Right renal pelvis (tissue), 4 donors: ENCODE results near the gene NPTX1. TPM values are rescaled to one million over a fixed set of nuclear protein-coding genes. Genes with fewer than 3 reads are reported as not detected.

Source experiments
- DNase-seq, 4 donors: peaks; one replicate each; pipeline ENCODE4 v3.0.0-alpha.2; 2013; ENCODE audit warnings: low read depth in 4 of 4, low spot score in 3 of 4, missing footprints in 1 of 4
- polyA plus RNA-seq, 4 donors: library from polyadenylated mRNA; unstranded; fragments of 120-200 nt; gene quantifications; one replicate each; pipeline ENCODE4 v1.2.1, GENCODE V29; 2013; ENCODE audit not compliant: insufficient read length in 4 of 4

Gene NPTX1
- polyA plus RNA-seq, 4 donors: 0.75 to 1.4 (median 1.4) TPM

DNA sequence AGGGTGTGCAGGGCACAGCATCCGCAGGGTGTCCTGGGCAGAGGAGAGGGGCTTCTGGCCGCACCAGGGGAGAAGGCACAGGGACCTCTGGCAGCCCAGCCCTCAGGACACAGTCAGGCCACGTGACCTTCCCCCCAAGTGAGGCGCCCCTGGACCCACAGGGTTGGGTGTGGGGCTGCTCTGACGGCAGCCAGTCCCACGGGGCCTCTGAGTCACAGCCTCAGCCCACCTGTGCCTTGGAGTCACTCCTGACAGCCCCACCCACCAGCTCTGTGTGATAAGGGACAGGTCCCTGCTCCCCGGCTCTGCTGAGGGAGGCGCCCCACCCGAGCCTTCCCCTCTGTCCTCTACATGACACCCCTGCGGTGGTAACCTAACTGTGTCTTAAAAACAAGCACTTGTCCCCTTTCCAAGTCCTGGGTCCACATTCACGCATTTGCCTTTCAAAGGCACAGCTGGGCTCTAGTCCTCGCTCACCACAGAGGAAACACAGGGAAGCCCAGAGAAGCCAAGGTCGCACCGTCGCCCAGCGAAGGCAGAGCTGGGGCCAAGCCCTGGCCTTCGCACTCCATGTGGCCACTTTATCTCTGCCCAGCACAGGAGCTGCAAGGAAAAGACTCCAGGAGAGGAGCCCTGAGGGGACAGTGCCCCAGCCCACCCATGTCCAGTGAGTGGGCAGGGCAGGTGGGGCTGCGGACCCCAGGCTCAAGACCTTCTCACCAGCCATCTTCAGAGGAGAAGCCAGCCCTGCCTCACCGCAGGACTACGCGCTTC lies 5.1 kb upstream of the NPTX1 start:
- DNase-seq: no peak

DNA sequence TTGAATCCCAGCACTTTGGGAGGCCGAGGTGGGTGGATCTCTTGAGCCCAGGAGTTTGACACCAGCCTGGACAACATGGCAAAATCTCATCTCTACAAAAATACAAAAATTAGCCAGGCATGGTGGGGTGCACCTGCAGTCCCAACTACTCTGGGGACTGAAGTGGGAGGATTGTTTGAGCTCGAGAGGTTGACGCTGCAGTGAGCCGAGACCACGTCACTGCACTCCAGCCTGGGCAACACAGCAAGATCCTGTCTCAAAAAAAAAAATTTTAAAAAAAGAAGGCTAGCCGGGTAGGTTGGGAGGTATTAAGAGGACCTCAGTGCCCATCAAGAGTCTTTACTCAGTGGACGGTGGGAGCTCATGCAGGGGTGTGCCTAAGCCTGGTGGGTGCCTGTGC lies 3.8 kb upstream of the NPTX1 start:
- no peak for DNase-seq

DNA sequence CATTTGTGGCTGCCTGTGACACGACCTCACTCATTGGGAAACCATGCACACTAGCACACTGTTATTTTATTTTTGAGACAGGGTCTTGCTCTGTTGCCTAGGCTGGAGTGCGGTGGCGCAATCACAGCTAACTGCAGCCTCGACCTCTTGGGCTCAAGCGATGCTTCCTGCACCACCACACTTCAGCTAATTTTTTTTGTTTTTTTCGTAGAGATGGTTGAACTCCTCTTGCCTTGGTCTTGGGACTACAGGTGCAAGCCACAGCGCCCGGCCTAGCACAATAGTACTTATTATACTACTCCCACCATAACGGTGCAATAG lies 2.8 kb upstream of the NPTX1 start:
- DNase-seq: no peak

DNA sequence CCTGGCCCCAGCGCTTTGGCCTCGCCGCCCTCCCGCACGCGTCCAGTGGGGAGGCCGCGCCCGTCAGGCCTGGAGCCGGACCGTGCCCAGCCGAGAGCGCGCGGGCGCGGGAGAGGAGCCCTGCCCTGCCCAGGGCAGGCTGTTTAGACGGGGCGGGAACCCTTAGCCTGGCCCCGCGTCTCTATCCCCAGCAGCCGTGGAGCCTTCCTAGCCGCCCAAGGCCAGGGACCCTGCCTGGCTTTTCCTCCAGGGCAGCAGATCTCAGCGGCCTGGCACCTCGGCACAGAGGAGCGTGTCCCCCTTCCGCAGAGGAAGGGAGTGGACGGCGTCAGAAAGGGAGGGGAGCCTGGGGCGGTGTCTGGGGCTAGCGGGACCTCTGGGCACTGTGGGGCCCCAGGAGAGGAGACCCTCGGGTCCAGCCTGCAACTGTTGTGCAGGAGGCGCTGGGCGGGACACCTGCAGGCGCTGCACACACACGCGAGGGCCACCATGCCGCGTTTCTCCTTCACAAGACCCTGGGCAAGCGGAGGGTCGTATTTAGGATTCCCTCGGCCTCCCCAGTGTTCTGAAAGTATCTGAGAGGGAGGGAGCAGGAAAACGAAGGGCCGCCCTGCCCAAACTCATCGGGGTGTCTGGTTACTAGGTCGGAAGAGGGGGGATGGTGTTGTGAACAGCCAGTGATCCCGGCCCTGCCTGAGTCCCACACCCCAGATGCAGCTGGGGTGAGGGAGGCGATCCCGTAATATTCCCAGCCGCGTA lies 2.3 kb upstream of the NPTX1 start:
- no peak for DNase-seq

DNA sequence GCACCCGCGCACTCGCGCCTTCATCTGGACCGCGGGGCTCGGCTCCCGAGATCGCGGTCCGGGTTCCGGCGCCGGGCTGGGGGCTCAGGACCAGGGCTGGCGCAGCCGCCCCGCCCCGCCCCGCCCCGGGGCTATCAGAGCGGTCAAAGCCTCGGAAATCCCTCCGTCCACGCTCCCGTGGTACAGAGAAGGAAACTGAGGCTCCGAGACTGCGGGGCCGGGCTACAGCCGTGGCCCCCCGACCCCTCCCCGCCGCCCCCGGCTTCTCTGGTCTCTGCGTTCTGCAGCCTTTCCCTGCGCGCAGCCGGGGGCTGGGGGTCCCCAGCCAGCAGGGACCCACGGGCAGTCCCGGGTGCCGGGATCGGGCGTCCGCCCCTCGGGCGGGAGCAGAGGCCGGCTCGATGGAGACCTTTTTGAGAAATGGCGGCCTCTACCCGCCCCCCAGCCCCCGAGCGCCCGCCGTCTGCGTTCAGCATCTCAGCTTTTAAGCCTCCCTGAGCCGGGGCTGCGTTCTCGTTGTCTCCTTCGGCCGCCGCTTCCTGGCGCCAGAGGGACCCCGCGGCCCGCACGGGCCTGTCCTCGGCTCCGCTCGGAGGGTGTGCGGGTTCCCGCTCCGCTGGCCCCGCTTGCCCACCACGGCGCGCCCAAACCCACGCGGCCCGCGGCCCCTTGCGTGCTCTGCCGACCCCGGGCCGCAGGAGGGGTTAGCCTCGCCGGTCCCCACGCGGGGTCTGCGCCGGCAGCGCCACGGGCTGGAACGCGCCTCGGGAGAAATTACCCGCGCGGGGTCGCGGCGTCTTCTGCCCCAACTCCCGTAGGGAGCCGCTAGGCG lies 1.5 kb upstream of the NPTX1 start:
- DNase-seq: no peak

DNA sequence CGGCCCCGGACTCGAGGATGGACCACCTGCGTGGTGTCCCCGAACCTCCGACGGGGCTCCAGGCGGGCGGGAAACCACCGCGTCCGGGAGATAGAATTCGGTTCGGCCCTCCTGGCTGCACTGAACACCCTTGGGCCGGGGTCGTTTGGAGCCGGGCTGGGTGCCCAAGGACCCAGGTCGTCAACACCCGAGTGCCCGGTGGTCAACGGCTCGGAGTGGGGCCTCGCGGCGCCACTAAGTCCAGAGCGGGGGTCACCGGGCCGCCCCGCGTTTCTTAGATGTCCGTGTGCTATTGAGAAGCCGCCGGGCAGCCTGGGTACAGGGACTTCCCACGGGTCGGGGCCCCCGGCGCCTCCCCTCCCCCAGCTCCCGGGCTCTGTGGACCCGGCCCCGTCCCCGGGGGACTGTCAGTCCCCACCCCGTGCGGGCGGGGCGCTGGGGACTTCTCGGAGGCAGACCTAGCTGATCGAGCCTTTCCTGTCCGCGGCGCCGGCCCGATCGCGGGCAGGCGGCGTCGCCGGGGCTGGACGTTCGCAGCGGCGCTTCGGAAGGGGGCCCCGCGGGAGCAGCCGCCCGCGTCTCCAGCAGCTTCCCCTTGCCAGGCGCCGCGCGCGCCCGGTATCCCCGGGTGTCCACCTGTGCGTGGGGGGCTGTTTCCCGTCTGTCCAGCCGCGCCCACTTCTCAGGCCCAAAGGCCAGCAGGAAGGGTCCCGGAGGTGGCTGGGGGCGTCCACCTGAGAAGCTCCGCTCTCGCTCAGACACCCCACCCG lies 655 bp upstream of the NPTX1 start:
- DNase-seq: no peak

DNA sequence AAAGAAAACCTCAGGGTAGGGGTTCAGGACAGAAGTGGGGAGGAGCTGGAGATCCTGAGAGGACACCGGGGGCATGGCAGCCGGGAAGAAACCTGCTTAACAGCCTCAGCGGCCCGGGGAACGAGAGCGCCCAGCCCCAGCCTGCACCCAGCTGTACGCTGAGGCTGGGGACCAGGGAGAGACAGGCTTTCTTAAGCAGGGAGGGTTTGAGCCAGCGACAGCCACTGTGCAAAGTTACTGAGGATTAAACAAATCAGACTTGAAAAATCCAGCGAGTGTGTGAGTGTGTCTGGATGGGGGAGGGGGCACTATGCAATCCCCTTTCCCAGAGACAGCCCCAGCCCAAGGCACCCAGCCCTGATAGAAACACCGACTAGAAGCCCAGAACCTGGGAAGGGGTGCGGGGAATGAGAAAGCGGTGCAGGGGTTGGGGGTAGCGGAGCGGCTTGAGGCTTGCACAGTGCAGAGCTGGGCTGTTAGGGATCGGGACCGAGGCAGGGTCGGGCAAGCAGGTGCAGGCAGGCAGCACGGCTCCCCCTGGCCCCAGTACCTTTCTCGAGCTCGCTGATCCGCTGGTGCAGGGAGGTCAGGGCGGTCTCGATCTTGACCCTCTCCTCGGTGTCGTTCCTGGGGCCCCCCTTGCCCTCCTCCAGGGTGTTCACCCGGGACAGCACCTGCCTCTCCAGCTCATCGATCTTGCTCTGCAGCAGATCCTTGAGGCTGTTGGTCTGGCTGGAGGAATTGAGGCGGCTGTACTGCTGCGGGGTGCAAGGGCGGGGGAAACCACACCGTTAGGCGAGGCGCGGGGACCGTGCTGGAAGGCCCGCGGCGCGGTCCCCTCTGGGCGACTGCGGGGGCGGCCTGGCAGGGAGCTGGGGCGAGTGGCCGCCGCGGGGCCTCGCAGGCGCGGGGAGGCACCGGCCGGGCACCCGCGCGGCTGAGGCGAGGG lies 1.2 kb downstream of the NPTX1 start:
- no peak for DNase-seq

DNA sequence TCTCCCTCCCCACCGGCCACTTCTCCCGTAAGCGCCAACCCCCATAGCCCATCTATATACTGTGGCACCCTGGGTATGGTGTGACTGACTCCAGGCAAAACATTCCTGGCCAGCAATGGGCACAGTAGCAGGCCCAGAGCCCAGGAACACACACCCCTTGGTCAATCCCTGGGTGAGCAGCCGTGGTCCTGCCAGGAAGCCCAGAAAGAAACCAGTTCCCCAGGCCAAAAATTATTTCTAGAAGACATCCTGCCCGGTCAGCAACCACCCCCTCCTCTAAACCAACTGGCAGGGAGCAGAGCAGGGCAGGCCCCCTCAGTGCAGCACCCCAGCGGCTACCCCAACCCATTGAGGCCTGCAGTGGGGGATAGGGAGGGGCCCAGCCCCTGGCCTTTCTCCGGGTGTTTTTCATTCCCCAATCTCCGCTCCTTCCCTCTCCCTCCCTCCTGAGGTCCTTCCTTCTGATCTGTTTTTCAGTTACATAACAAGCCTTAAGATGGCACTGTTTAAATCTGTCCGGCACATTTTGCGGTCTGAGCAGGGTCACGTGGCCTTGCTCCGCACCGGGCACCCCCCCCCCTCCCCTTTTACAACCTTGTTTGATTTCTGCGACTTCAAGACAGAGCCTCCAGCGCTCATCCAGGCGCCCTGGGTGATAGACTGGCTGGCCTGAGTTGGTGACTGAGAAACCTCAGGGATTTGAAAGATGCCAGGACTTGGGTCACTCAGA lies 2.0 kb downstream of the NPTX1 start:
- no peak for DNase-seq

DNA sequence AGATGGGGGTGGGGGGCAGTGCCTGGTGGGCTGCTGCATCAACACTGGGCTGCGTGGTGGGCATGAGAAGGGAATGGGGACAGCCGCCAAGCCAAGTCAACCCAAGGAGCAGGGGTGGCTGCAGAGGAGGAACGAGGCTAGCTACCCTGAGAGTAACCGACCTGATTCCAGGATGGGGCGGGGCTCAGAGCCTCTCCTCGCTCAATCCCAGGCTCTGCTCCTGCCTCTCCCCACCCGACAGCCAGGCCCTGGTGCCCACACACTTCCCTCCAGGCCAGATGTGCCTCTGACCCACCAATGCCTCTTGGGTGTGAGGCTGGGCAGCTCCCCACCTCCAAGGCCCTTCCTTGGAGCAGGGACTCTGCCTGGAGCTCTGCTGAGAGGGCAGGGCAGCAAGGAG lies 2.7 kb downstream of the NPTX1 start:
- no peak for DNase-seq

DNA sequence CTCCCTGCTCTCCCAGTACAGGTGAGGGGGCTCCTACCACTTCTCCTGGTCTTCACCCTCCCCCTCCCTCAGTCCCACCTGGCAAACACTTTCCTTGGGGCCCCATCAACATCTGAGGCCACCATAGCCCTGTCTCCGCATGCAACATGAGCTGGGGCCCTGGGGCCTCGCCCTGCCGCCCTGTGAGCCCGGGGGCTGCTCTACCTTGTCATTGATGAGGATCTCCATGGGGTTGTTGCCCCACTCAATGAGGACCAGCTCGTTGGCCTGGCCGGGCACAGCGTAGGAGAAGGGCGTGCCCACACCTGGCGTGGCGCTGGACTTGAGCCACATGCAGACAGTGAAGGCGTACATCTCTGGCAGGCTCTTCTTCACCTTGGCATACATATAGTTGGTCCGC lies 3.4 kb downstream of the NPTX1 start:
- DNase-seq: no peak

DNA sequence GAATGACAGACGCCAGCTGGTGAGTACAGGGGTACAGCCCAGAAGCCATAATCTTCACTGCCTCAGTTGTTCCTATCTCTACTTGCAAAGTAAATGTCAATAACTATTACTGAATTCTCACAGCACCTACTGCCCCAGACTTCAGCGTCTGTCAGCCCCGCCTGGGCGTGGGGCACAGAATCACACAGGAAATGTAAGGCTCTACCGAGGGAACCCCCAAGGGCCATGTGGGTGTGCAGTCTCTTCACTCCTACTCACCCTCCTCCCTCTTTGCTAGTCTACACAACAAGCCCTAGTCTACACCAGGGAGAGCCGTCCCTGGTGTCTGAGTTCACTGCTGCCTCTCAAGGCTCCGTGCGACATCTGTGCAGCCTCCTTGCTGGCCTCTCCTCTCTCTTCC lies 4.5 kb downstream of the NPTX1 start:
- DNase-seq: no peak

DNA sequence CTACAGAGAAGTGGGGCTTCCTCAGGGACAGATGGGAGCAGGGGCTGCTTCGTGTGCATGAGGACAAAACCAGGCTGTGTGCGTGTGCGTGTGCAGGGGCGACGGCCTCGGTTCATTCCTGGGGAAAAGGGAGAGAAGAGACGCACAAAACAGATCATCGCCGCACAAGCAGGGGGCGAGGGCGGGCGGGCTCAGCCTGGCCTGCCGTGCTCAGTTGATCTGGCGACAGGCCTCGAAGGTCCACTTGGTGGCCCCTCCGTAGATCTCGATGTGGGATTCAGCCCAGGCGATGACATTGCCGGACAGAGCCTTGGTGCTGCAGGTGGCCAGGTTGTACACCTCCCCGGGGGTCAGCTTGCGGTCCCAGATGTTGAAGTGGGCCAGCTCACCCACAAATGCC lies 5.8 kb downstream of the NPTX1 start:
- DNase-seq: no peak

DNA sequence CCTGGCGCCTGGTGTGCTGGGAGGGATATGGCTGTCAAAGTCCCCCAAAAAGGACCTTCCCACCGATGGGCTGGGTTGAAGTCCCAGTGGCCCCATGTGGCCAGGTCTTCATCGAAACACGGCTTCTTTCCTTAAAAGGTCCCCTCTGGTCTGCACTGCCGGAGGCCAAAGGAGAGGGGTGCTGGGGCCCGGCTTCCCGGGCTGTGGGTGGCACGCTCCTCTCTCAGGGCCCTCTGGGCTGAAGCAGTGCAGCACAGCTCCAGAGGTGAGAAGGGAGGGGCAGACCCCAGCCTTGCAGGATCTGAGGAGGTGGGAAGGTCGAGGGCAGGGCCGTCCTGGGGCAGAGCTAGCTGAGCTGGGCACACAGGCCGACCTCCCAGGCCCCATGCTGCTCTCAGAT lies 6.7 kb downstream of the NPTX1 start:
- DNase-seq: no peak

DNA sequence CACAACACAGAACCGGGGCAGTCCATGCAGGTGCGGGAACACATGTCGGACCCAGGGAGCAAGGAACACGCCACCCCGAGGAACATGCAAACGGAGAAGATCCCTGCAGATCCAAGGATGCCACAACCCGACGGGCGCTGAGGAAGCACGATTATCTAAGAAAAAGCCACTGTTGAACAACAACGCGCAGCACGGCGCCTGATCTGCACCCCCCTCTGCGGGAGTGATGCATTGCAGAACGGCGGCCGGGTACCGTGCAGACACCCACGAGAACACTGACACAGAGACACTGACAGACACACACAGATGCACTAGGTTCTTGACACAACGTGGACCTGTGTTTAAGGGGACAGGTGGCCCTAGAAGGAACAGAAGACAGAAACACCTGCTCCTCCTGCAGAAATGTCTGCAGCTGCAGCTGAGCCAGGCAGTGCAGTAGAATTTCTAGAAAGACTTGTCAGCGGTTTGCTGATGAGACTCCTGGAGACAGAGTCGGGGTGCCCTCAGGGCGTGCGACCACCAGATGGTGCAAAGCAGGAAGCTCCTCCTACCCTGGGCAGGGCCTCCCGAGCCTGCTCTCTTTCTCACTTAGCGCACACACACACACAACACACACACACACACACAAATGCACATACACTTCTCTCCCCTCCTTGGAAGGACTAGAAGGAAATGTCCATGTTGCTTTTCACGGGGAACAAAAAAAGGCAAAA lies 7.5 kb downstream of the NPTX1 start:
- DNase-seq: no peak

DNA sequence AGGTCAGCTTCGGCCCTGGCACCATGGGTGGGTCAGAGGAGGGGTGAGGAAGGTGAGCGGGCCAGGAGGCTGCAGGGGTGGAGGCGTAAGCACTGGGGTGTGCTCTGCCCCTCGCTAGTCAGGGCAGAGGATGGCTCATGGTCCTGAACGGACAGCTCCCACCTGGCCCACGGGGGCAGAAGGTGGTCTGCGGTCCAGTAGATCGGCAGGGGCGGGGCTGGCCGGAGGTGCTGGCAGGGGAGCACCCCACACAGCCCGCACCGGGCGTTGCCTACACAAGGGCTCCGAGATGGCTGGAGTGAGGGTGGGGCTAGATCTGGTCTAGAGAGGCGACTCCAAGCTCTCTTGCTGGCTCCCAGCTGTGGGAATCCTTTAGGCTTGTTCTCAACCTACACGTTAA lies 8.2 kb downstream of the NPTX1 start:
- DNase-seq: no peak

DNA sequence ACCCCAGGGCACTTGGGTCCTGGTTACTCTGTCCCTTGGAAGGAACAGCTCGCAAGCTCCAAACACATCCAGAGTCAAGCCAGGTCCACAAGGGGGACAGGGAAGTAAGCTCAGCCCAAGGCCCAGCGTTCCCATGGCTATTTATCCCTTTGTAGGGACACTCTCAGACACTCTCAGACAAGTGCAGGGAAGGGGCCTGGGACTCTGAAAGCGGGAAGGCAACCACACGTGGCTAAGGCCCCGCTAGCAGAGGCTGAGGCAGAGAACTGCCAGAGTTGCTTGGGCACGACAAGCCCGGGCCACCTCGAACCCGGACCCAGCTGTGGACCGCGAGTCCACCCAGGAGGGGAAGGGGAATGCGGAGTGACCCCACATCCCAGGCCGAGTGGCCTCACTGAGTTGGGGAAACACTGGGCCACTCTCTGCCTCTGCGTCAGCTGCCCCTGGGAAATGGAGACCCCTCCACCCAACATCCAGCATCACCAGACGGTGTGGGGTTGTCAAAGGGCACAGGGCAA lies 10.2 kb downstream of the NPTX1 start:
- DNase-seq: no peak

DNA sequence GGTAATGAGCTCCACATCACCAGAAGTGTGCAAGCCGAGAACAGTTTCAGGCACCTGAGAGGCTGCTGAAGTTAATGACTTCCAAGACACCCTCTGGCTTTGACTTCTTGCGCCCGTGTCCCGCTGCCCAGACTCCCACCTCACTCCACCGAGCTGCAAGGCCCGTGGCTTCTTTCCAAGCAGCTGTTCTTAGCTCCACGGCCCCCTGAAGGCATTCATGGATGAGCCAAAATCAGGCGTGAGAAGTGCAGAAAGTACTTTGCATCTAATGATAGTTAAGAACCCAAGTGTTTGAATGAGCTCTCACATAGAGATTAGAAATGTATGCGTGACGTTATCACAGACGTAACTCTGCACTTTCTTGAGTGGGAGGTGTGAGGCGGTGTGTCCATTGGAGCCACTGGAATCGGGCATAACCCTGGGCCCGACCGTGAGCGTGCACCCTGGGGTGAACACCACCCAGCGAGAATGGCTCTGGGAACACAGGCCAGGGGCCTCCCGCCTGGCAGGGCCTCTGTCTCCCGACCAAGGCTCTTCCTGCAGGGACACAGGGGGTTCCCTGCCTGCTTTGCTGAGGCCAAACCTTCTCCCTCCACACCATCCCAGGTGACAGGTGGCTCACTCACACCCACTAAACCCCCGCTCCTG lies 11.0 kb downstream of the NPTX1 start:
- DNase-seq: no peak

DNA sequence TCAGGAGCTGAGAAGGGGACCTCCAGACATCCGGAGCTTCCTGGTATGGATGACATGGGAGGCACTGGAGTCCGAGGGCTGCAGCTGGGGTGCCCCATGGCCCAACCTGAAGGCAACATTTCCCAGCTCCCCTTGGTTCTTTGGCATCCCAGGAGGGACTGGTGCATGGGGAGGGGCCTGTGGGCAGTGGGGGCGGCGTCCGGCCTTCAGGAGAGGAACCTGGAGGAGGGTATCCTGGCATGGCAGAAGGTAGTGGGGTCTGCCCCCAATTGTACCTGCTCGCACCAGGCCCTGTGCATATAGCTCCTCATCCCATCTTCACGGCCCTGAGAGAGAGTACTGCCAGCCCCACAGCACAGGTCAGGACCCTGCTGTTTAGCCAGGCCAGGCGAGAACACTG lies 11.9 kb downstream of the NPTX1 start:
- no peak for DNase-seq
